CD4-positive, CD25-positive, alpha-beta regulatory T cell (primary cell): ENCODE results near the gene TBC1D24. TPM values are rescaled to one million over a fixed set of nuclear protein-coding genes. Genes with fewer than 3 reads are reported as not detected.
A peak's percentile ranks its signal among the peaks of the same experiment; 100 is the strongest.

Experiments
- ATAC-seq, 2 donors: fragments of 150-1000 bp; cut with Tn5 transposase; one replicate each; pipeline ENCODE4 v1.10.0; 2021; ENCODE audit warnings: low read depth in 2 of 2, moderate number of reproducible peaks in 2 of 2, moderate library complexity in 1 of 2
- DNase-seq, 3 donors: peaks; one replicate each; pipeline versions ENCODE4 v3.0.0 to v3.0.0-alpha.2; 2012 to 2022; ENCODE audit warnings: mixed read lengths in 1 of 3
- H3K27ac ChIP-seq: one replicate; pipeline ENCODE4 v1.7.0; 2013; ENCODE audit warnings: mild to moderate bottlenecking, low read length; ENCODE audit not compliant: insufficient read depth, poor library complexity, severe bottlenecking
- H3K27me3 ChIP-seq: one replicate; pipeline ENCODE4 v1.7.0; 2013; ENCODE audit warnings: low read length; ENCODE audit not compliant: control insufficient read depth, insufficient read depth
- H3K36me3 ChIP-seq: one replicate; pipeline ENCODE4 v1.7.0; 2013; ENCODE audit warnings: mild to moderate bottlenecking, low read length, moderate library complexity; ENCODE audit not compliant: control insufficient read depth, insufficient read depth
- H3K4me1 ChIP-seq: 2 replicates; pipeline ENCODE4 v1.7.0; 2013; ENCODE audit warnings: mild to moderate bottlenecking, low read length; ENCODE audit not compliant: insufficient read depth, control insufficient read depth, poor library complexity, severe bottlenecking
- H3K4me3 ChIP-seq: one replicate; pipeline ENCODE4 v1.7.0; 2013; ENCODE audit warnings: low read depth, mild to moderate bottlenecking, low read length, moderate library complexity
- H3K9me3 ChIP-seq, 2 experiments: 1 replicate in 1 of 2; 2 replicates in 1 of 2; pipeline ENCODE4 v1.7.0; 2013; ENCODE audit warnings: low read length in 2 of 2, mild to moderate bottlenecking in 1 of 2, moderate library complexity in 1 of 2; ENCODE audit not compliant: control insufficient read depth in 2 of 2
- H3K27ac Mint-ChIP-seq, 3 donors: one replicate each; pipeline ENCODE4 v1.8.0; 2020 to 2022; ENCODE audit warnings: mild to moderate bottlenecking in 3 of 3, mixed read lengths in 3 of 3, moderate library complexity in 2 of 3
- H3K27me3 Mint-ChIP-seq: one replicate; pipeline ENCODE4 v1.8.0; 2022; ENCODE audit warnings: mild to moderate bottlenecking, mixed read lengths
- H3K36me3 Mint-ChIP-seq: one replicate; pipeline ENCODE4 v1.8.0; 2020; ENCODE audit warnings: mixed read lengths
- H3K4me1 Mint-ChIP-seq, 4 donors: one replicate each; pipeline ENCODE4 v1.8.0; 2020 to 2022; ENCODE audit warnings: mixed read lengths in 4 of 4, mild to moderate bottlenecking in 1 of 4
- H3K4me3 Mint-ChIP-seq, 4 donors: one replicate each; pipeline ENCODE4 v1.8.0; 2020 to 2022; ENCODE audit warnings: mild to moderate bottlenecking in 4 of 4, mixed read lengths in 4 of 4, moderate library complexity in 3 of 4
- H3K9me3 Mint-ChIP-seq, 7 donors: one replicate each; pipeline ENCODE4 v1.8.0; 2020 to 2022; ENCODE audit warnings: mixed read lengths in 7 of 7, mild to moderate bottlenecking in 3 of 7, moderate library complexity in 2 of 7
- polyA plus RNA-seq, 4 donors: library from polyadenylated mRNA; unstranded; fragments of 300-500 nt; fragmentation: Illumina TruSeq; gene quantifications; one replicate each; pipeline ENCODE4 v1.2.3, GENCODE V29; 2021
- total RNA-seq: library from RNA; stranded (reverse); gene quantifications from one replicate; pipeline ENCODE4 v1.2.3, GENCODE V29; 2022

TBC1D24 gene
- total and polyA plus RNA-seq, 5 donors from 2014 or later, result 0.84 to 5.8 (median 1.4) TPM

DNA sequence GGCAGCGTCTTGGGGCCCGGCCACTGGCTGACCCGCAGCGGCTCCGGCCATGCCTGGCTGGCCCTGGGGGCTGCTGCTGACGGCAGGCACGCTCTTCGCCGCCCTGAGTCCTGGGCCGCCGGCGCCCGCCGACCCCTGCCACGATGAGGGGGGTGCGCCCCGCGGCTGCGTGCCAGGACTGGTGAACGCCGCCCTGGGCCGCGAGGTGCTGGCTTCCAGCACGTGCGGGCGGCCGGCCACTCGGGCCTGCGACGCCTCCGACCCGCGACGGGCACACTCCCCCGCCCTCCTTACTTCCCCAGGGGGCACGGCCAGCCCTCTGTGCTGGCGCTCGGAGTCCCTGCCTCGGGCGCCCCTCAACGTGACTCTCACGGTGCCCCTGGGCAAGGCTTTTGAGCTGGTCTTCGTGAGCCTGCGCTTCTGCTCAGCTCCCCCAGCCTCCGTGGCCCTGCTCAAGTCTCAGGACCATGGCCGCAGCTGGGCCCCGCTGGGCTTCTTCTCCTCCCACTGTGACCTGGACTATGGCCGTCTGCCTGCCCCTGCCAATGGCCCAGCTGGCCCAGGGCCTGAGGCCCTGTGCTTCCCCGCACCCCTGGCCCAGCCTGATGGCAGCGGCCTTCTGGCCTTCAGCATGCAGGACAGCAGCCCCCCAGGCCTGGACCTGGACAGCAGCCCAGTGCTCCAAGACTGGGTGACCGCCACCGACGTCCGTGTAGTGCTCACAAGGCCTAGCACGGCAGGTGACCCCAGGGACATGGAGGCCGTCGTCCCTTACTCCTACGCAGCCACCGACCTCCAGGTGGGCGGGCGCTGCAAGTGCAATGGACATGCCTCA lies 3.1 kb upstream of the TBC1D24 start:
- Mint-ChIP-seq H3K36me3 (no peaks in the 10 kb centered on the region), H3K27me3 (peaks cover 38% of the 10 kb centered on the region), H3K27ac (no peak overlapping the region), H3K4me1 (peaks cover 0 to 28% (median 7%) of the 10 kb centered on the region in 4 donors), H3K4me3 (no peak overlapping the region), H3K9me3 (no peaks in the 10 kb centered on the region)
- H3K4me3 ChIP-seq, result no peak overlapping the region
- no peak for ATAC-seq
- H3K9me3 ChIP-seq, result no peaks in the 10 kb centered on the region
- H3K27ac ChIP-seq, result no peak overlapping the region
- no peak for DNase-seq
- no peaks in the 10 kb centered on the region for H3K36me3 ChIP-seq
- H3K4me1 ChIP-seq, result peaks cover 60% of the 10 kb centered on the region
- H3K27me3 ChIP-seq, result peaks cover 12% of the 10 kb centered on the region

- no peak for DNase-seq
- no peaks in the 10 kb centered on the region for H3K36me3 Mint-ChIP-seq
Observed at GRCh38 chr16:2472488-2472864, 2.5 kb upstream of the TBC1D24 start.

DNA sequence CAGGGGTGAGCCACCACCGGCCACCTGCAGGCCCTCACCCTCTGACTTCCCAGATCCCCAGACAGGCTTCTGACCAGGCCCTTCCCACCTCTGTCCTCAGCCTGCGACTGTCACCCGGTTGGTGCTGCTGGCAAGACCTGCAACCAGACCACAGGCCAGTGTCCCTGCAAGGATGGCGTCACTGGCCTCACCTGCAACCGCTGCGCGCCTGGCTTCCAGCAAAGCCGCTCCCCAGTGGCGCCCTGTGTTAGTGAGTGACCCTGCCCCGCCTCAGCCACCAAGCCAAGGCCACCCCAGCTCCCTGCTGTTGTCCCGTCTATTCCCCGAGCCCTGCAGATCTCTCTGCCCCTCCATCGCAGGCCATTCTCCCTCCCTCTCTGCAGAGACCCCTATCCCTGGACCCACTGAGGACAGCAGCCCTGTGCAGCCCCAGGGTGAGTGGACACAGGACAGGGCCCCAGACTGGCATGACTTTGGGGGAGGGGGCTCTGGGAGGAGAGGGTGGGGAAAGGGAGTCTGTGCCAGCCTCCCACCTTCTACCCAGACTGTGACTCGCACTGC lies 2.0 kb upstream of the TBC1D24 start:
- Mint-ChIP-seq H3K27ac (no peak overlapping the region), H3K9me3 (no peaks in the 10 kb centered on the region), H3K4me3 (peak overlapping the region; percentile 38 to 88 (median 81)), H3K4me1 (peaks cover 0 to 30% (median 8%) of the 10 kb centered on the region in 4 donors), H3K27me3 (peaks cover 34% of the 10 kb centered on the region), H3K36me3 (peaks cover 3% of the 10 kb centered on the region)
- no peak for DNase-seq
- no peaks in the 10 kb centered on the region for H3K36me3 ChIP-seq
- H3K4me1 ChIP-seq, result peaks cover 55% of the 10 kb centered on the region
- H3K9me3 ChIP-seq, result no peaks in the 10 kb centered on the region
- H3K27me3 ChIP-seq, result peaks cover 12% of the 10 kb centered on the region
- H3K27ac ChIP-seq, result no peak overlapping the region
- H3K4me3 ChIP-seq, result no peak overlapping the region
- no peak for ATAC-seq

More at GRCh38 chr16:2472488-2472864, 2.5 kb upstream of the TBC1D24 start:
- ATAC-seq, result no peak
- Mint-ChIP-seq H3K9me3 (no peaks in the 10 kb centered on the region), H3K27me3 (peaks cover 34% of the 10 kb centered on the region), H3K27ac (no peak overlapping the region), H3K4me3 (peak overlapping the region in 3 of 4 donors; percentile 39 to 88 (median 82)), H3K4me1 (peaks cover 0 to 27% (median 8%) of the 10 kb centered on the region in 4 donors)
- Histone ChIP-seq H3K9me3 (no peaks in the 10 kb centered on the region), H3K27me3 (peaks cover 12% of the 10 kb centered on the region), H3K27ac (no peak overlapping the region), H3K4me3 (no peak overlapping the region), H3K4me1 (peaks cover 60% of the 10 kb centered on the region), H3K36me3 (no peaks in the 10 kb centered on the region)

DNA sequence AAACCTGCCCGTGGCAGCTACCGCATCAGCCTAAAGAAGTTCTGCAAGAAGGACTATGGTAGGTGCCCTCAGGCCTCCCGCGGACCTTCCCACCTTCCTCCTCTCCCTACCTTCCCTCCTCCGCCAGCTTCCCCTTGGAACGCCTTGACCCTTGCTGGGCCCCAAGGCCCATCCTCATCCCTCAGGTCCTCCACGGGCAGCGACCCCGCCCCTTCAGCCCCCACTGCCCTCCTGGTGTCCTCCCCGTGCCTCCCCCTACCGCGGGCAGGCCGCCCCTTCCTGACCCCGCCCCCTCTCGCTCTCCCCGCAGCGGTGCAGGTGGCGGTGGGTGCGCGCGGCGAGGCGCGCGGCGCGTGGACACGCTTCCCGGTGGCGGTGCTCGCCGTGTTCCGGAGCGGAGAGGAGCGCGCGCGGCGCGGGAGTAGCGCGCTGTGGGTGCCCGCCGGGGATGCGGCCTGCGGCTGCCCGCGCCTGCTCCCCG lies 1.4 kb upstream of the TBC1D24 start:
- peaks cover 0 to 30% (median 8%) of the 10 kb centered on the region in 4 donors for H3K4me1 Mint-ChIP-seq
- no peak overlapping the region for H3K4me3 ChIP-seq
- H3K27me3 Mint-ChIP-seq, result peaks cover 30% of the 10 kb centered on the region
- H3K36me3 ChIP-seq, result no peaks in the 10 kb centered on the region
- peak overlapping the region; percentile 38 to 88 (median 81) for H3K4me3 Mint-ChIP-seq
- peaks cover 12% of the 10 kb centered on the region for H3K27me3 ChIP-seq
- no peaks in the 10 kb centered on the region for H3K9me3 ChIP-seq
- peaks cover 50% of the 10 kb centered on the region for H3K4me1 ChIP-seq
- no peak overlapping the region for H3K27ac Mint-ChIP-seq
- H3K9me3 Mint-ChIP-seq, result no peaks in the 10 kb centered on the region
- H3K27ac ChIP-seq, result no peak overlapping the region
- ATAC-seq (peak in 1 of 2 donors; percentile 4), DNase-seq (peak in 1 of 3 donors; percentile 32)
- peaks cover 3% of the 10 kb centered on the region for H3K36me3 Mint-ChIP-seq

DNA sequence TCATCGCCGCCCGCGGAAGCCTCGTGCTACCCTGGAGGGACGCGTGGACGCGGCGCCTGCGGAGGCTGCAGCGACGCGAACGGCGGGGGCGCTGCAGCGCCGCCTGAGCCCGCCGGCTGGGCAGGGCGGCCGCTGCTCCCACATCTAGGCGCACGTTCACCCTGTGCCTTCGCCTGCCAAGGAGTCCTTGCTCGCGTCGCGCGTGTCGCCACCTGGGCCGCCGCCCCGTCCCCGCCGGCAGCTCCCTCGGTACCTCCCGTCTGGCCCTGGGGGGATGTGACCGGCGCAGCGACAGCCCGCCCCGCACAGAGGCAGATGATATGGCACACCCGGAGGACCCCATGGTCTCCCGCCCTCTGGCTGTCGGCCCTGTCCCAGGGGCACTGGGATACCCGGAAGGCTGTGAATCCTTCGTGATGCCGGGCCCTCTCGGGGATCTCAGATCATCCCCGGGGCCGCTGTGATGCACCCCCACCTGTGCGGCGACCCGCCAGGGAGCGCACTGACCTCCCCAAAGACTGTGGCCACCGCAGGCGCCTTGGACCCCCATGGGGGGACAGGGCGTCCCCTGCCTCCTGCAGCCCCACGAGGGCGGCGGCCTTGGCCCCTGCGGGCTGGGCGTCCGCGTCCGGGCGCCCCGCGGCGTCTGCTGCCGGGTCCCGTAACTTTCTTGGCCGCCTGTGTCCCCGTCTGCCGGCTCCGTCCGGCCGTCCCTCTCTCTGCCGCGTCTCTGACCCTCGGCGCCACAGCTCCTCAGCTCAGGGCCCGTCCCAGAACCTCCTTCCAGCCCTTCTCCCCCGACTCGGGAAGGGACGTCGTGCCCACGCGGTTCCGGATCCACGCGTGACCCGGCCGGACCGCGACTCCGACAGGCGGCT lies 689 bp upstream of the TBC1D24 start:
- H3K36me3 Mint-ChIP-seq, result peaks cover 3% of the 10 kb centered on the region
- H3K9me3 Mint-ChIP-seq, result no peaks in the 10 kb centered on the region
- Histone ChIP-seq H3K4me3 (no peak overlapping the region), H3K27ac (peak overlapping the region; percentile 14), H3K9me3 (no peaks in the 10 kb centered on the region), H3K4me1 (peaks cover 46% of the 10 kb centered on the region), H3K36me3 (no peaks in the 10 kb centered on the region), H3K27me3 (peaks cover 12% of the 10 kb centered on the region)
- DNase-seq (peak; percentile 40 to 68 (median 60)), ATAC-seq (peak; percentile 78 to 79)
- peaks cover 0 to 30% (median 8%) of the 10 kb centered on the region in 4 donors for H3K4me1 Mint-ChIP-seq
- peaks cover 25% of the 10 kb centered on the region for H3K27me3 Mint-ChIP-seq
- no peak overlapping the region for H3K27ac Mint-ChIP-seq
- peak overlapping the region; percentile 63 to 88 (median 72) for H3K4me3 Mint-ChIP-seq

- DNase-seq (peak in 2 of 3 donors; percentile 26 to 42), ATAC-seq (peak in 1 of 2 donors; percentile 7)
- H3K4me1 Mint-ChIP-seq, result peaks cover 0 to 25% (median 8%) of the 10 kb centered on the region in 4 donors
- peaks cover 3% of the 10 kb centered on the region for H3K36me3 Mint-ChIP-seq
- Histone ChIP-seq H3K9me3 (no peaks in the 10 kb centered on the region), H3K27me3 (peaks cover 1% of the 10 kb centered on the region), H3K36me3 (no peaks in the 10 kb centered on the region), H3K4me3 (no peak overlapping the region), H3K4me1 (peaks cover 46% of the 10 kb centered on the region), H3K27ac (no peak overlapping the region)
- H3K9me3 Mint-ChIP-seq, result no peaks in the 10 kb centered on the region
- peak overlapping the region in 1 of 3 donors; percentile 15 for H3K27ac Mint-ChIP-seq
- H3K27me3 Mint-ChIP-seq, result peaks cover 10% of the 10 kb centered on the region
- peak overlapping the region; percentile 79 to 89 (median 81) for H3K4me3 Mint-ChIP-seq
Observed at GRCh38 chr16:2475413-2476344, 752 bp downstream of the TBC1D24 start.
